OCI-LY1 (cell line): ENCODE measurements around the gene CCT7.
A peak's percentile ranks its signal among the peaks of the same experiment; 100 is the strongest.

ENCODE experiments used
- H2AFZ ChIP-seq: fragments of 200-600 bp; sonication (generic), shearing (Covaris generic); 2 replicates; pipeline ENCODE4 v1.6.0; 2014; ENCODE audit warnings: antibody characterized with exemption, mild to moderate bottlenecking, low read length
- H3F3A ChIP-seq: fragments of 200-600 bp; sonication (generic), shearing (Covaris generic); 2 replicates; pipeline ENCODE4 v1.6.0; 2014; ENCODE audit warnings: mild to moderate bottlenecking, antibody characterized with exemption, low read length, moderate library complexity; ENCODE audit not compliant: insufficient read depth
- H3K27ac ChIP-seq: fragments of 200-600 bp; sonication (generic); 2 replicates; pipeline ENCODE4 v1.5.1; 2014; ENCODE audit warnings: low read length, mixed run types, mild to moderate bottlenecking, low read depth; ENCODE audit not compliant: poor library complexity, severe bottlenecking
- H3K27me3 ChIP-seq: fragments of 200-600 bp; sonication (generic); 2 replicates; pipeline ENCODE4 v1.6.0; 2014; ENCODE audit warnings: antibody characterized with exemption, mild to moderate bottlenecking, low read length, moderate library complexity; ENCODE audit not compliant: insufficient read depth
- H3K36me3 ChIP-seq: fragments of 200-600 bp; sonication (generic); 2 replicates; pipeline ENCODE4 v1.6.1; 2014; ENCODE audit warnings: mild to moderate bottlenecking, antibody characterized with exemption, low read length, moderate library complexity, mixed read lengths; ENCODE audit not compliant: insufficient read depth
- H3K4me1 ChIP-seq: fragments of 200-600 bp; sonication (generic); 2 replicates; pipeline ENCODE4 v1.5.1; 2014; ENCODE audit warnings: mild to moderate bottlenecking, low read length, moderate library complexity; ENCODE audit not compliant: insufficient read depth, severe bottlenecking
- H3K4me2 ChIP-seq: fragments of 200-600 bp; sonication (generic), shearing (Covaris generic); 2 replicates; pipeline ENCODE4 v1.6.1; 2014; ENCODE audit warnings: low read length
- H3K4me3 ChIP-seq: fragments of 200-600 bp; sonication (generic); 2 replicates; pipeline ENCODE4 v1.5.1; 2014; ENCODE audit warnings: low read length, low read depth, mild to moderate bottlenecking, mixed read lengths; ENCODE audit not compliant: poor library complexity, severe bottlenecking
- H3K79me2 ChIP-seq: fragments of 200-600 bp; shearing (Covaris generic); 2 replicates; pipeline ENCODE4 v1.6.1; 2016; ENCODE audit warnings: mixed run types, low read length, mixed read lengths; ENCODE audit not compliant: insufficient read depth
- H3K9ac ChIP-seq: fragments of 200-600 bp; sonication (generic), shearing (Covaris generic); 2 replicates; pipeline ENCODE4 v1.6.1; 2014; ENCODE audit warnings: mild to moderate bottlenecking, low read length, mixed read lengths
- H3K9me2 ChIP-seq: fragments of 200-600 bp; sonication (generic), shearing (Covaris generic); 2 replicates; pipeline ENCODE4 v1.6.1; 2014; ENCODE audit warnings: low read depth, mild to moderate bottlenecking, low read length, mixed read lengths
- H3K9me3 ChIP-seq: fragments of 200-600 bp; shearing (Covaris generic); 2 replicates; pipeline ENCODE4 v1.6.1; 2014; ENCODE audit warnings: low read length, mixed read lengths
- H4K20me1 ChIP-seq: fragments of 200-600 bp; sonication (generic), shearing (Covaris generic); 2 replicates; pipeline ENCODE4 v1.6.0; 2016; ENCODE audit warnings: mild to moderate bottlenecking, low read length; ENCODE audit not compliant: insufficient read depth
- CTCF ChIP-seq: fragments of 200-600 bp; sonication (generic), shearing (Covaris generic); IDR thresholded peaks from 2 replicates; pipeline ENCODE4 v1.5.1; 2017; ENCODE audit warnings: mild to moderate bottlenecking, antibody characterized with exemption, low read length, moderate library complexity, mixed read lengths
- EZH2 ChIP-seq: fragments of 200-600 bp; sonication (generic), shearing (Covaris generic); IDR thresholded peaks from 2 replicates; pipeline ENCODE4 v1.8.0; 2017; ENCODE audit warnings: borderline replicate concordance, mixed run types, mild to moderate bottlenecking, antibody characterized with exemption, low read length, moderate library complexity, mixed read lengths

The CCT7 gene

GRCh38 chr2:73285159-73285739 is 51.1 kb downstream of the CCT7 start:
- H3K4me1 ChIP-seq = peaks cover 21% of the 10 kb centered on the region
- no peaks in the 10 kb centered on the region for H3K27me3 ChIP-seq
- no peaks in the 10 kb centered on the region for H3F3A ChIP-seq
- H3K9me2 ChIP-seq = no peaks in the 10 kb centered on the region
- peak overlapping the region; percentile 72 for H3K4me2 ChIP-seq
- peak overlapping the region; percentile 87 for H3K9ac ChIP-seq
- H4K20me1 ChIP-seq = no peaks in the 10 kb centered on the region
- TF ChIP-seq EZH2 = no peak
- TF ChIP-seq CTCF = no peak; the same call in 1 of the 2 replicates
- peak overlapping the region; percentile 82 for H3K4me3 ChIP-seq
- H3K36me3 ChIP-seq = peaks cover 15% of the 10 kb centered on the region; the same call in 1 of the 2 replicates
- no peak overlapping the region for H2AFZ ChIP-seq
- no peaks in the 10 kb centered on the region for H3K9me3 ChIP-seq
- H3K79me2 ChIP-seq = peaks cover 28% of the 10 kb centered on the region
- H3K27ac ChIP-seq = peak overlapping the region; percentile 89

GRCh38 chr2:73286134-73286655 is 52.1 kb downstream of the CCT7 start:
- peaks cover 6% of the 10 kb centered on the region; the same call in 1 of the 2 replicates for H3K36me3 ChIP-seq
- H3K9ac ChIP-seq = no peak overlapping the region
- H3K27me3 ChIP-seq = 0 out of 2 replicates have a peak, but pooled peaks cover 5% of the 10 kb centered on the region

GRCh38 chr2:73289304-73289703 is 55.2 kb downstream of the CCT7 start:
- no peaks in the 10 kb centered on the region for H3K9me2 ChIP-seq
- no peaks in the 10 kb centered on the region for H4K20me1 ChIP-seq
- no peak overlapping the region for H3K27ac ChIP-seq
- no peak overlapping the region for H3K9ac ChIP-seq
- no peaks in the 10 kb centered on the region for H3K79me2 ChIP-seq
- H3K4me1 ChIP-seq = peaks cover 18% of the 10 kb centered on the region
- H3K27me3 ChIP-seq = peaks cover 5% of the 10 kb centered on the region; the same call in 1 of the 2 replicates
- H3K4me3 ChIP-seq = no peak overlapping the region
- no peaks in the 10 kb centered on the region for H3K36me3 ChIP-seq
- H3K4me2 ChIP-seq = no peak overlapping the region
- H3F3A ChIP-seq = no peaks in the 10 kb centered on the region
- TF ChIP-seq CTCF (peak; percentile 33; the same call in 1 of the 2 replicates), EZH2 (no peak)
- no peak overlapping the region for H2AFZ ChIP-seq
- no peaks in the 10 kb centered on the region for H3K9me3 ChIP-seq

More at GRCh38 chr2:73286134-73286655, 52.1 kb downstream of the CCT7 start:
- Histone ChIP-seq H3K4me3 (no peak overlapping the region), H3K4me2 (no peak overlapping the region), H2AFZ (no peak overlapping the region), H3K27ac (no peak overlapping the region), H3K4me1 (peaks cover 21% of the 10 kb centered on the region), H3K79me2 (peaks cover 21% of the 10 kb centered on the region), H3K9me2 (no peaks in the 10 kb centered on the region), H3F3A (no peaks in the 10 kb centered on the region), H3K9me3 (no peaks in the 10 kb centered on the region), H4K20me1 (no peaks in the 10 kb centered on the region)
- no peak for TF ChIP-seq EZH2
- TF ChIP-seq CTCF = no peak
